OCI-LY3 (cell line): ENCODE results near the gene BTBD1.

Experiments used
- EZH2phosphoT487 ChIP-seq: fragments of 200-600 bp; shearing (Covaris generic); IDR thresholded peaks from 2 replicates; pipeline ENCODE4 v1.6.1; 2018; ENCODE audit warnings: antibody characterized with exemption, mixed run types, low read depth
- TF ChIP-seq, protein P1 (sequence below): fragments of 200-600, 300-600 bp; sonication (generic); IDR thresholded peaks from 2 replicates; pipeline ENCODE4 v1.5.1; 2014; ENCODE audit warnings: antibody characterized with exemption, low read length, low read depth

DNA sequence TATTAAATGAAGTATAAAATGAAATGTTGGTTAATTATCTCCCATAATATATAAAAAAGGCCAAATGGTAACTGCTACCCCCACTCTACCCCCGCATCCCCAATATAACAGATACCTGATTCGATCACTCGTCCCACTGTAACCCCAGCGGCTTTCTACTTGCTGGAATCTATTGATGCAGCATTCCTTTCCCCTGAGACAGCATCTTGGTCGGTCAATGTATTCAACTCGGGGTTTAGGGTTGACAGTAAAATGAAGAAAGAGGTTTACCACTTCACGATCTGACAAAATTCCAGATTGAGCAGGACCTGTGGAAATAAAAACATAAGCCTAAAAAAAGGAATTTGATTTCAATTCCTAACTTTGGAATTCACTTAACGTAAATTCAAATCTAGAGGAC, 37.0 kb downstream of the BTBD1 start:
- TF ChIP-seq EZH2phosphoT487: no peak
- TF ChIP-seq, protein P1, sequence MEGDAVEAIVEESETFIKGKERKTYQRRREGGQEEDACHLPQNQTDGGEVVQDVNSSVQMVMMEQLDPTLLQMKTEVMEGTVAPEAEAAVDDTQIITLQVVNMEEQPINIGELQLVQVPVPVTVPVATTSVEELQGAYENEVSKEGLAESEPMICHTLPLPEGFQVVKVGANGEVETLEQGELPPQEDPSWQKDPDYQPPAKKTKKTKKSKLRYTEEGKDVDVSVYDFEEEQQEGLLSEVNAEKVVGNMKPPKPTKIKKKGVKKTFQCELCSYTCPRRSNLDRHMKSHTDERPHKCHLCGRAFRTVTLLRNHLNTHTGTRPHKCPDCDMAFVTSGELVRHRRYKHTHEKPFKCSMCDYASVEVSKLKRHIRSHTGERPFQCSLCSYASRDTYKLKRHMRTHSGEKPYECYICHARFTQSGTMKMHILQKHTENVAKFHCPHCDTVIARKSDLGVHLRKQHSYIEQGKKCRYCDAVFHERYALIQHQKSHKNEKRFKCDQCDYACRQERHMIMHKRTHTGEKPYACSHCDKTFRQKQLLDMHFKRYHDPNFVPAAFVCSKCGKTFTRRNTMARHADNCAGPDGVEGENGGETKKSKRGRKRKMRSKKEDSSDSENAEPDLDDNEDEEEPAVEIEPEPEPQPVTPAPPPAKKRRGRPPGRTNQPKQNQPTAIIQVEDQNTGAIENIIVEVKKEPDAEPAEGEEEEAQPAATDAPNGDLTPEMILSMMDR: no peak
